IPS DF 4.7 (cell line): Measurements from ENCODE around the gene CKMT1A.
"Not testable (repeated sequence)": the region's sequence is repeated elsewhere in the genome, so short reads cannot be mapped to it uniquely, and the experiment has no call there.

Source experiments
- DNase-seq: peaks from one replicate; pipeline ENCODE4 v3.0.0-alpha.2; 2013; ENCODE audit warnings: low spot score; ENCODE audit errors: extremely low read depth

Gene CKMT1A

GRCh38 chr15:43693148-43694022, at the start of gene CKMT1A:
TSS of gene CKMT1A (plus strand) at chr15:43693859. CDS start at chr15:43694051, 192 bp downstream.
- not testable (repeated sequence) for DNase-seq

DNA sequence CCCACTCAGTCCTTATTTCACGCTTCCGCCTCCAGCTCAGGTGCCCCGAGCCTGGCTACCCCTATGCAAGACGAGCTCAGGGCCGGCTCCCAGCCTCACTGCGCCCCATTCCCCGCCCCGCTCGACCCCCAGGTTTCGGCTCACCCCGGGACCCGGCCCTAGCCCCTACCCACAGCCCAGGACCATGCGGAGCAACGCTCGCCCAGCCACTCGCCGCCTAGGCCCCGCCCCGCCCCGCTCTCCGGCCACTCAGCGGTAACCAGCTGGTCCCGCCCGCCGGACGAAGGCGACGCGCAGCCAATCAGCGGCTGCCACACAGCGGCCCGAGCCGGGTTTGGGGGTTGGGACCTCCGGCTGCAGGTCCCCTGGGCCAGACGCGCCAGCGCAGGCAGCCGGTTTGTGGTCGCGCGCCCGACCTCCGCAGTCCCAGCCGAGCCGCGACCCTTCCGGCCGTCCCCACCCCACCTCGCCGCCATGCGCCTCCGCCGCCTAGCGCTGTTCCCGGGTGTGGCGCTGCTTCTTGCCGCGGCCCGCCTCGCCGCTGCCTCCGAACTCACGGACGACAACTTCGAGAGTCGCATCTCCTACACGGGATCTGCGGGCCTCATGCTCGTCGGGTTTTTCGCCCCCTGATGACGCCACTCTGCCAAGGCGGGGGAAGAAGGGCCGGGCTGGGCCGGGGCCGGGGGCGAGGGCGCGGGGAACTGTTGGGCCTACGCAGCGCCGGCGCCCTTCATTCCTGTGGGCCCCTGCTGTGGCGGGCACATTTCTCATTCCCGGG, 44.8 kb upstream of the CKMT1A start, which contains the start of gene CATSPER2:
Gene CATSPER2, minus strand, starts transcription at position 196 of the 781 bp plus-strand sequence. CDS start 783 bp downstream, outside the sequence.
- DNase-seq: no peak

DNA sequence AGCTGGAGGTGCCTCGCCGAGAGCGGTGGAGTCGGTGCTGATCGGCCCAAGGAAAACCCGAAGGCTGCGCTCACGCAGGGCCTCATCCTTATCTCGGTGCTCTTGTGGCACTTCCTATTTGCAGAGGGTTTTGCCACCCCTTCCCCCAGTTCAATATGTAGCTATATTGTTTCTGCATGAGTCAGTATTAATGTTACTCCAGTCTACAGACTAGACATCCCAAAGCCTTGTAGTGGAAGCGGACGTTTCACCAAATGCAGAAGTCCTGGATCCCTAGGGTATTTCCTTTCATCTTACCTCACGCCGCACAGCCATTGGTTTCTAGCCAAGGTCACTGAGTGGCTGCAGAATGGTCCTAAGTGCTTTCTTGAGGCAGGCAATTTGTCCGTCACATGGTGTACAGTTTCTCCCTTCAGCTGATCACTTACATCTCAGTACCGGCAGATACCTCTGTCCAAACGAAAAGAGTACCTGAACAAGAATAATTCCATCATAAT, 44.2 kb upstream of the CKMT1A start:
- DNase-seq: not testable (repeated sequence)

DNA sequence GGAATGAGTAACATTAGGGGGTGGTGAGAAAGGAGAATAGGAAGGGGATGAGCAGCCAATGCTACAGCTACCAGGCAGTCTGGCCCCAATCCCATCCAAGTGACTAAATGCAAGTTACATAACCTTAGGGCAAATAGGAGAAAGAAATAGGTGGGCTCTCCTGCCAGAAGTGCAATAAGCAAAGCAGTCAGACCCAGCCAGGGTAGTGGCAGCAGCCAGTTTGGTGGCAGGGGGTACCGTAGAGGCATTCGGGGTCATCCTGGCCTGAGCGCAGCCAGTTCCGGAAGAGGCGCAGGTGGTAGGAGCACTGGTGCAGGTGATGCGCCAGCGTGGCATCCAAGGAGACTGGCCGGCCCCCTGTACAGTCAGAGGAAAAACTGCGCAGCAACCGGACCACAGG, 33.9 kb upstream of the CKMT1A start:
- DNase-seq: not testable (repeated sequence)

- not testable (repeated sequence) for DNase-seq
Measured at GRCh38 chr15:43662293-43662692, 31.4 kb upstream of the CKMT1A start.

DNA sequence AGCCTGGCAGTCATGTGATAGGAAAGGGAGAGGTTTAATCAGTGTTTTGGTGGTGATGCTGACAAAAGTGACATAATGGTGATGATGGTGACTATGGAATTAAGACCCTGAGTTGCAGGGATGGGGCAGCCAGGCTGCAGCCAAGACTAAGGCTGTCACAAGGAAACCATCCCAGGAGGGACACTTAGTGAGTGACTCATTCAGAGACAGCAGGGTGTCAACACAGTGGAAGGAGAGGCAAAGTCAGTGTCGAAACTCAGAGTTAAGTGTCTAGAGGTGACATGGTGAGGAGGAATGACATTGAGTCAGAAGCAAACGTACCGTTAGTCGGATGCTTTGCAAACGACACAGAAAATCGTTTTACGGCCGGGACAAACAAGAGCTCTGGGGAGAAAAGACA, 30.3 kb upstream of the CKMT1A start:
- DNase-seq: not testable (repeated sequence)

DNA sequence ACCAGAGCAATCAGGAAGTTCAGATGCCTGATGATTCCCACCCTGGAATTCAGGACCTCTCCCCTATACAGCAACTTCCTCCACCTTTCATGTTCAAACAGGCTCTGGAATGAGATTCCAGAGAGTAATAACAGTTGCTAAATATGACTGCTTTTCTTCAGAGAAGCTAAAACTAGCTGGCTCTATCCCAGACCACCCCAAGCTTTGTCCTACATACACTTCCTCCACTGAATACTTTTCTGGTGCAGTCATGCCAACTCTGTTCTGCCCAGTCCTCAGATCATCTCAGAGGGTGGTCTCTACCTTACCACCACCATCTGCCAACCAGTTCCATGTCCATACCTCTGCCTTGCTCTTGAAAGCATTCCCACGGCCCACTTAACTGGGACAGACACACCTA, 27.5 kb upstream of the CKMT1A start:
- DNase-seq: not testable (repeated sequence)

DNA sequence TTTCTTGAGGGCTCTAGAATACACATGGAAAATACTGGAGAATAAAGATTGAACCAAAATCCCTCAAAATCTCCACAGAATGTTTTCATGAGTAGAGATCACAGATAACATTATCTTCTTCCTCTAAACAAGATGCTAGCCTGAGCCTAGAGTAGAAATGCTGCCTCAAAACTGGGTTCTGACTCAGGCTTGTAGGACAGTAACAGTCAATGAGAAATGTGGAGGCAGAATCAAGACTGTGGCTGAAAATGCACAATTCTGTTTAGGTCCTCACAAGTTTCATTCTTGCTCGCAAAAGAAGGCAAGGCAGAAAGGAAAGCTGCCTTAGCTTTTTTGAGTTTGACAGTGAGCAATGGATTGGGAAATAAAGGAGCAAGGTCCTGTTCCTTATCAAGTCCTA, 19.5 kb upstream of the CKMT1A start:
- not testable (repeated sequence) for DNase-seq

- DNase-seq: not testable (repeated sequence)
Measured at GRCh38 chr15:43689604-43690301, 3.9 kb upstream of the CKMT1A start.

DNA sequence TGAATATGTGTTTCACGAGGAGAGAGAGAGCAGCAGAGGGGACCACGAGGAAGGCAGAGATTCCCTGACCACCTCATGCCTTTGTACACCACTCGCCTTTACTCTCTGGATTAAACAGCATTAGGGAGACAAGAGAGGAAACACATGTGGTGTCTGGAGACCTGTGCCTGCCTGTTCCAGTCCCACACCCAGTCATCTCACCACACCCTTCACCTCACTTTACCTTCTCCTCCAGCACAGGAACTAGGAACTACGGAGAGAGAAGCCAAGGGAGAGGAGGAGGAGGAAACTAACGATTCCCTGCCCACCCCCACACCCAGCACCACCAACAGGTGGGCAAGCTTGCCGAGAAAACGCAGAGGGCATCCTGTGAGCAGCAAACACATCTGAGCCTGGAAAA, 980 bp upstream of the CKMT1A start:
- not testable (repeated sequence) for DNase-seq

GRCh38 chr15:43702174-43702573, 8.5 kb downstream of the CKMT1A start:
- DNase-seq: no peak

DNA sequence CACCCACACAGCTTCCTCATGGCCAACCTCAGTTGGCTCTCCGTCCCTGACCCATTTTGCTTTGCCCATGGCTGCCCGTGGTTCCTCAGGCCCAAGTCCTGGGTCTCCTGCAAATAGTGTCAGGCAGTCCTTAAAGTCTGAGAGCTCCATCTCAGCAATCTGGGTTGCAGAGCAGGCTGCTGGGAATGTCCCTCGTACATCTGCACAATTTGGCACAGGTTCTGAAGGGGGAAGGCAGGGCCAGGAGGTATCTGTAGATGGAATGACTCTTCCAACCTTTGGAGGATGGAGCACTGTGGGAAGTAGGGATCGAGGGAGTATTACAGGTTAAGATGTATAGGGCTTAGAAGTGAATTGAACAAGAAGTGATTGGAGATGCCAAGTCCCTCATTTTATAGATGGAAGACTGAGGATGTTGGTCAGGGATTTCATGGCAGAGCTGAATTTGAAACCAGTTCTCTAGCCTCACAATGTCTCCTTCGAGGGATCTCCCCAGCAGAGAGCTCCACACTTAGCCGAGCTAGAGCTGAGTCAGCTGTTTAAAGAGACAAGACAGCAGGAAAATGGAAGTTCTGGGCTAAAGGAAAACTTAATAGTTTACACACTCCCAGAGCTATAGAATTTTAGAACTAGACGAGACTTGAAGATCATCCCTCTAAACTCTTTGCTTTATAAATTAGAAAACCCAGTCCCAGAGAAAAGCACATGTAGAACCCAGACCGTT, 9.2 kb downstream of the CKMT1A start:
- no peak for DNase-seq

DNA sequence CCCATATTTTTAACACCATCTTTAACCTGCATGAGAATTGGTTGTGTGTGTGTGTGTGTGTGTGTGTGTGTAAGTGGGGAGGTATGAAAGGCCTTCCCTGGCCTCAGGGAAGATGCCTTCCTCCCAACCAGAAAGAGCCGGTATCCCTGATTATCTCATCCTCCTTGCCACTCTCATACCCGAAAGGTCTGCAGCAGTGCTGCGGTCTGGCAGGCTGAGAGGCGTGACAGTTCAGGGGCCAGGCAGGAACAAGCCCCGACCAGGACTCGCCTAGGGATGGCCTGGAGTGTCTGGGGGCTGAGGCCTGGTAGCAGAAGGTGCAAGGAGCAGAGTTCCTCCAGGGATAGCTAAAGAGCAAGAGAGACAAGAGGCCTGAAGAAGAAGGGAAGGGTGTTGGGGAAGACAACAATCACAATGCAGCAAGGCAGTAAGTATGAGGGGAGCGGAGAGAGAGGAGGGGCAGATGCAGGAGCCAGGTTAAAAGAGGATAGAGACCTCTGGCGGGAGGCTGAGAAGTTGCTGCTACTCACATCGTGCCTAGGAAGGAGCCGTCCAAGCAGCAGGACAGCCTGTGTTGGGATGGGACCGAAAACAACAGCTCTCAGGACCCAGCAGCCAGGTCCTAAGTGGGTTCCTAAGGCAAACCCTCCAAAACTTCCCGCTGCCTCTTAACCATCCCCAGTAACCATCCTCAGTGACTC, 16.9 kb downstream of the CKMT1A start:
- not testable (repeated sequence) for DNase-seq

- no peak for DNase-seq
Measured at GRCh38 chr15:43723151-43723550, 29.5 kb downstream of the CKMT1A start.

GRCh38 chr15:43726306-43726705, 32.6 kb downstream of the CKMT1A start:
- not testable (repeated sequence) for DNase-seq

DNA sequence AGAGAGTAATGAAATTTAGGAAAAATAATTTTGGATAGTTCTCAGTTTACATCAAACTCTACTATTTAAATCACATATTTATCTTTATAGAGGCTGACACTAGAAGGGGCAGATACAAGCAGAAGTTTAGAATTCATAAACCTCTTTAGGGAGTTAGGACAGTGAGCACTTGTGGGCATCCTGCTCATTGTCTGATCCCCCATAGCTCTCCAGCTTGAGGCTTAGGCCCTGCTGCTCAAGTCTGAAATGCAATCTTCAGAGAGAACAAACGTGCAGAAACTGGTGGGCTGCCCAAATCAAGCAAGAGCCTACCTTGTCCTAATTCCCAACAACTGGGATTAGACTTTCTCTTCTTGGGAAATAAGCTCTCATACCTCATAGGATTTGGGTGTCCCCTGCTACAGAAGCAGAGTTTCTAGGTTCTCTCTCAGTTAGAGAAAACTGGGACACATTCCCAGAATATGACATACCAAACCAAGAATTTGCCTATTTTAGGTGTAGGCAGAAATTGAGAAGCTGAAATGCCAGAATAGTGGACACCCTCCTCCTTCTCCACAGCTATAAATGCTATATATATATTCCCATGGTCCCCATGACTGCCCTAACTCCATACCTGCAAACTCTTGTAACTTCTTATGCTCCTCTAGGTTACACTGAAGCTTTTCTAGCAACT, 34.5 kb downstream of the CKMT1A start:
- not testable (repeated sequence) for DNase-seq

- DNase-seq: no peak
Measured at GRCh38 chr15:43735416-43735815, 41.8 kb downstream of the CKMT1A start.

GRCh38 chr15:43746245-43746902, 52.7 kb downstream of the CKMT1A start, which contains the start of gene PDIA3:
TSS of gene PDIA3 (plus strand) at chr15:43746438. CDS start at chr15:43746540, 102 bp downstream.
- DNase-seq: peak; percentile 46

DNA sequence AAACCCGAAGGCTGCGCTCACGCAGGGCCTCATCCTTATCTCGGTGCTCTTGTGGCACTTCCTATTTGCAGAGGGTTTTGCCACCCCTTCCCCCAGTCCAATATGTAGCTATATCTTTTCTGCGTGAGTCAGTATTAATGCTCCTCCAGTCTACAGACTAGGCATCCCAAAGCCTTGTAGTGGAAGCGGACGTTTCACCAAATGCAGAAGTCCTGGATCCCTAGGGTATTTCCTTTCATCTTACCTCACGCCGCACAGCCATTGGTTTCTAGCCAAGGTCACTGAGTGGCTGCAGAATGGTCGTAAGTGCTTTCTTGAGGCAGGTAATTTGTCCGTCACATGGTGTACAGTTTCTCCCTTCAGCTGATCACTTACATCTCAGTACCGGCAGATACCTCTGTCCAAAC, 53.2 kb downstream of the CKMT1A start:
- not testable (repeated sequence) for DNase-seq
